Lower leg skin (tissue), 3 donors: Measurements from ENCODE around the gene ABCB1.

Source experiments
- POLR2A ChIP-seq, 2 donors: fragments of 450-650 bp; IDR thresholded peaks; one replicate each; pipeline ENCODE4 v1.6.1; 2016 to 2017; ENCODE audit warnings: antibody characterized with exemption in 2 of 2, mild to moderate bottlenecking in 1 of 2, moderate library complexity in 1 of 2
- TF ChIP-seq, protein P1 (sequence below), 3 donors: fragments of 450-650 bp; IDR thresholded peaks; one replicate each; pipeline ENCODE4 v1.5.1; 2016; ENCODE audit warnings: antibody characterized with exemption in 3 of 3, mild to moderate bottlenecking in 3 of 3, moderate library complexity in 2 of 3

DNA sequence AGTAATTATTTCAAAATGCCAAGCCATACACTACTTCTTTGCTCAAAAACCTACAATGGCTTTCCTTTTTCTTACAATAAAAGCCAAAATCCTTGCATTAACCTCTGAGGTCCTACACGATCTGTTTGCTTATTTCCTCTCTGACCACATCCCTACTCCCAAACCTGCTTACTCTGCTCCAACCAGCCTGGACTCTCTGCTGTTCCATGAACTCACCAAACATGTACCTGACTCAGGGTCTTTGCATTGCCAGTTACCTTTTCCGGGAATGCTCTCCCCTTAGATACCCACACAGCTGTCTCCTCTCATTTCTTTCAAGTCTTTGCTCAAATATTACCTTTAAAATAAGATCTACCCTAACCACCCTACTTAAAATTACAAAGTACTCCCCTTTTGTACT, 127.5 kb downstream of the ABCB1 start:
- TF ChIP-seq, protein P1, sequence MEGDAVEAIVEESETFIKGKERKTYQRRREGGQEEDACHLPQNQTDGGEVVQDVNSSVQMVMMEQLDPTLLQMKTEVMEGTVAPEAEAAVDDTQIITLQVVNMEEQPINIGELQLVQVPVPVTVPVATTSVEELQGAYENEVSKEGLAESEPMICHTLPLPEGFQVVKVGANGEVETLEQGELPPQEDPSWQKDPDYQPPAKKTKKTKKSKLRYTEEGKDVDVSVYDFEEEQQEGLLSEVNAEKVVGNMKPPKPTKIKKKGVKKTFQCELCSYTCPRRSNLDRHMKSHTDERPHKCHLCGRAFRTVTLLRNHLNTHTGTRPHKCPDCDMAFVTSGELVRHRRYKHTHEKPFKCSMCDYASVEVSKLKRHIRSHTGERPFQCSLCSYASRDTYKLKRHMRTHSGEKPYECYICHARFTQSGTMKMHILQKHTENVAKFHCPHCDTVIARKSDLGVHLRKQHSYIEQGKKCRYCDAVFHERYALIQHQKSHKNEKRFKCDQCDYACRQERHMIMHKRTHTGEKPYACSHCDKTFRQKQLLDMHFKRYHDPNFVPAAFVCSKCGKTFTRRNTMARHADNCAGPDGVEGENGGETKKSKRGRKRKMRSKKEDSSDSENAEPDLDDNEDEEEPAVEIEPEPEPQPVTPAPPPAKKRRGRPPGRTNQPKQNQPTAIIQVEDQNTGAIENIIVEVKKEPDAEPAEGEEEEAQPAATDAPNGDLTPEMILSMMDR (IDR thresholded peaks at IDR 0.05) = no peak
- no peak for TF ChIP-seq POLR2A (IDR thresholded peaks at IDR 0.05)
